ENCODE measurements around the gene MYEOV. TPM values are rescaled to one million over a fixed set of nuclear protein-coding genes. Genes with fewer than 3 reads are reported as not detected.

The MYEOV gene
- total and polyA plus RNA-seq, 2 experiments from 2014 or later, result 0.14 TPM; not detected in 1

DNA sequence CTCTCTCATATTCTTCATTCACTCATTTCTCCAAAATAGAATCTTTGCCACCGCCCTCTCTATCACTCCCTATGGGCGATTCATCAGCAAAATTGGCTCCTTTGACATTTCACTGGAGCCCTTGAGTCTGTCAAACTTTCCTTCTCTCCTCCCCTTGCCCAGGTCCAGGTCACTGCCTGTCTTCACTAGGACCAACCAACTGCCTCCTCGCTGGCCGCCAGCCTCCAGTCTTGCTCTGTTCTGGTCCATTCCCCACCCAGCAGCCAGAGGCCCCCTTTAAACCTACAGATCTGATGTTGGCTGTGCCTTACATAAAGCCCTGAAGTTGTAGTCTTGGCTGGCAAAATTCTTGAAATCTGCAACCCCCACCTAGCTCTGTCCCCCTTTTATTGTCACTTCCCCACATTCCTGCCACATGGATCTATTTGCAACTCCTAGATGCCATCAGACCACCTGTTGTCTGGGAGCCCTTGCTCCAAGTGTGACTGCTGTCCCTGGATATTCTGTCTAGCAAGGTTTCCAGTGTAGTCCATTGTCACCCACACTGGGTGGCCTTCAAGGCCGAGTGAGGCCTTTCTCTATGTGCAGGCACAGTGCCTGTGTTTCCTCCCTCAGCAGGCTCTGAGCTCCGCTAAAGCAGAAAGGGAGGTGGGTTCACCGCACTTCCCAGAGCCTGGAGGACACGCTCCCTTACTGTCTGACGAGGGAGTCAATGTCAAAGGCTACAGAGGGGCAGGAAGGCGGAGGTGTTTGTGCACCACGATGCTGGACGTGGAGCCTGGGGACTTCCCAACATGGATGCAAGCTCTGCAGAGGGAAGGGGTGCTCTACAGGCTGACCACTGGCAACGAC lies 25.5 kb downstream of the MYEOV start (continued):
- TF ChIP-seq, protein P1, sequence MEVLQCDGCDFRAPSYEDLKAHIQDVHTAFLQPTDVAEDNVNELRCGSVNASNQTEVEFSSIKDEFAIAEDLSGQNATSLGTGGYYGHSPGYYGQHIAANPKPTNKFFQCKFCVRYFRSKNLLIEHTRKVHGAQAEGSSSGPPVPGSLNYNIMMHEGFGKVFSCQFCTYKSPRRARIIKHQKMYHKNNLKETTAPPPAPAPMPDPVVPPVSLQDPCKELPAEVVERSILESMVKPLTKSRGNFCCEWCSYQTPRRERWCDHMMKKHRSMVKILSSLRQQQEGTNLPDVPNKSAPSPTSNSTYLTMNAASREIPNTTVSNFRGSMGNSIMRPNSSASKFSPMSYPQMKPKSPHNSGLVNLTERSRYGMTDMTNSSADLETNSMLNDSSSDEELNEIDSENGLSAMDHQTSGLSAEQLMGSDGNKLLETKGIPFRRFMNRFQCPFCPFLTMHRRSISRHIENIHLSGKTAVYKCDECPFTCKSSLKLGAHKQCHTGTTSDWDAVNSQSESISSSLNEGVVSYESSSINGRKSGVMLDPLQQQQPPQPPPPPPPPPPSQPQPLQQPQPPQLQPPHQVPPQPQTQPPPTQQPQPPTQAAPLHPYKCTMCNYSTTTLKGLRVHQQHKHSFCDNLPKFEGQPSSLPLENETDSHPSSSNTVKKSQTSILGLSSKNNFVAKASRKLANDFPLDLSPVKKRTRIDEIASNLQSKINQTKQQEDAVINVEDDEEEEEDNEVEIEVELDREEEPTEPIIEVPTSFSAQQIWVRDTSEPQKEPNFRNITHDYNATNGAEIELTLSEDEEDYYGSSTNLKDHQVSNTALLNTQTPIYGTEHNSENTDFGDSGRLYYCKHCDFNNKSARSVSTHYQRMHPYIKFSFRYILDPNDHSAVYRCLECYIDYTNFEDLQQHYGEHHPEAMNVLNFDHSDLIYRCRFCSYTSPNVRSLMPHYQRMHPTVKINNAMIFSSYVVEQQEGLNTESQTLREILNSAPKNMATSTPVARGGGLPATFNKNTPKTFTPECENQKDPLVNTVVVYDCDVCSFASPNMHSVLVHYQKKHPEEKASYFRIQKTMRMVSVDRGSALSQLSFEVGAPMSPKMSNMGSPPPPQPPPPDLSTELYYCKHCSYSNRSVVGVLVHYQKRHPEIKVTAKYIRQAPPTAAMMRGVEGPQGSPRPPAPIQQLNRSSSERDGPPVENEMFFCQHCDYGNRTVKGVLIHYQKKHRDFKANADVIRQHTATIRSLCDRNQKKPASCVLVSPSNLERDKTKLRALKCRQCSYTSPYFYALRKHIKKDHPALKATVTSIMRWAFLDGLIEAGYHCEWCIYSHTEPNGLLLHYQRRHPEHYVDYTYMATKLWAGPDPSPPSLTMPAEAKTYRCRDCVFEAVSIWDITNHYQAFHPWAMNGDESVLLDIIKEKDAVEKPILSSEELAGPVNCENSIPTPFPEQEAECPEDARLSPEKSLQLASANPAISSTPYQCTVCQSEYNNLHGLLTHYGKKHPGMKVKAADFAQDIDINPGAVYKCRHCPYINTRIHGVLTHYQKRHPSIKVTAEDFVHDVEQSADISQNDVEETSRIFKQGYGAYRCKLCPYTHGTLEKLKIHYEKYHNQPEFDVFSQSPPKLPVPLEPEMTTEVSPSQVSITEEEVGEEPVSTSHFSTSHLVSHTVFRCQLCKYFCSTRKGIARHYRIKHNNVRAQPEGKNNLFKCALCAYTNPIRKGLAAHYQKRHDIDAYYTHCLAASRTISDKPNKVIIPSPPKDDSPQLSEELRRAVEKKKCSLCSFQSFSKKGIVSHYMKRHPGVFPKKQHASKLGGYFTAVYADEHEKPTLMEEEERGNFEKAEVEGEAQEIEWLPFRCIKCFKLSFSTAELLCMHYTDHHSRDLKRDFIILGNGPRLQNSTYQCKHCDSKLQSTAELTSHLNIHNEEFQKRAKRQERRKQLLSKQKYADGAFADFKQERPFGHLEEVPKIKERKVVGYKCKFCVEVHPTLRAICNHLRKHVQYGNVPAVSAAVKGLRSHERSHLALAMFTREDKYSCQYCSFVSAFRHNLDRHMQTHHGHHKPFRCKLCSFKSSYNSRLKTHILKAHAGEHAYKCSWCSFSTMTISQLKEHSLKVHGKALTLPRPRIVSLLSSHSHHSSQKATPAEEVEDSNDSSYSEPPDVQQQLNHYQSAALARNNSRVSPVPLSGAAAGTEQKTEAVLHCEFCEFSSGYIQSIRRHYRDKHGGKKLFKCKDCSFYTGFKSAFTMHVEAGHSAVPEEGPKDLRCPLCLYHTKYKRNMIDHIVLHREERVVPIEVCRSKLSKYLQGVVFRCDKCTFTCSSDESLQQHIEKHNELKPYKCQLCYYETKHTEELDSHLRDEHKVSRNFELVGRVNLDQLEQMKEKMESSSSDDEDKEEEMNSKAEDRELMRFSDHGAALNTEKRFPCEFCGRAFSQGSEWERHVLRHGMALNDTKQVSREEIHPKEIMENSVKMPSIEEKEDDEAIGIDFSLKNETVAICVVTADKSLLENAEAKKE (CRISPR knock-in tag; IDR thresholded peaks at IDR 0.05), result no peak
- TF ChIP-seq POLR2AphosphoS5 (IDR thresholded peaks at IDR 0.05; ENCODE audit: low read depth), result no peak
- TF ChIP-seq, protein P2, sequence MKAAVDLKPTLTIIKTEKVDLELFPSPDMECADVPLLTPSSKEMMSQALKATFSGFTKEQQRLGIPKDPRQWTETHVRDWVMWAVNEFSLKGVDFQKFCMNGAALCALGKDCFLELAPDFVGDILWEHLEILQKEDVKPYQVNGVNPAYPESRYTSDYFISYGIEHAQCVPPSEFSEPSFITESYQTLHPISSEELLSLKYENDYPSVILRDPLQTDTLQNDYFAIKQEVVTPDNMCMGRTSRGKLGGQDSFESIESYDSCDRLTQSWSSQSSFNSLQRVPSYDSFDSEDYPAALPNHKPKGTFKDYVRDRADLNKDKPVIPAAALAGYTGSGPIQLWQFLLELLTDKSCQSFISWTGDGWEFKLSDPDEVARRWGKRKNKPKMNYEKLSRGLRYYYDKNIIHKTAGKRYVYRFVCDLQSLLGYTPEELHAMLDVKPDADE (IDR thresholded peaks at IDR 0.05), result no peak
- TF ChIP-seq, protein P3, sequence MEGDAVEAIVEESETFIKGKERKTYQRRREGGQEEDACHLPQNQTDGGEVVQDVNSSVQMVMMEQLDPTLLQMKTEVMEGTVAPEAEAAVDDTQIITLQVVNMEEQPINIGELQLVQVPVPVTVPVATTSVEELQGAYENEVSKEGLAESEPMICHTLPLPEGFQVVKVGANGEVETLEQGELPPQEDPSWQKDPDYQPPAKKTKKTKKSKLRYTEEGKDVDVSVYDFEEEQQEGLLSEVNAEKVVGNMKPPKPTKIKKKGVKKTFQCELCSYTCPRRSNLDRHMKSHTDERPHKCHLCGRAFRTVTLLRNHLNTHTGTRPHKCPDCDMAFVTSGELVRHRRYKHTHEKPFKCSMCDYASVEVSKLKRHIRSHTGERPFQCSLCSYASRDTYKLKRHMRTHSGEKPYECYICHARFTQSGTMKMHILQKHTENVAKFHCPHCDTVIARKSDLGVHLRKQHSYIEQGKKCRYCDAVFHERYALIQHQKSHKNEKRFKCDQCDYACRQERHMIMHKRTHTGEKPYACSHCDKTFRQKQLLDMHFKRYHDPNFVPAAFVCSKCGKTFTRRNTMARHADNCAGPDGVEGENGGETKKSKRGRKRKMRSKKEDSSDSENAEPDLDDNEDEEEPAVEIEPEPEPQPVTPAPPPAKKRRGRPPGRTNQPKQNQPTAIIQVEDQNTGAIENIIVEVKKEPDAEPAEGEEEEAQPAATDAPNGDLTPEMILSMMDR (conservative IDR thresholded peaks at IDR 0.05; ENCODE audit: low read depth in 2 of 2), result no peak
- no peak for TF ChIP-seq EZH2 (IDR thresholded peaks at IDR 0.05; ENCODE audit: low read depth, unreplicated experiment)
- no peak for TF ChIP-seq NANOG (IDR thresholded peaks at IDR 0.05; ENCODE audit: borderline replicate concordance)
- TF ChIP-seq ZNF331 (CRISPR knock-in tag; IDR thresholded peaks at IDR 0.05; ENCODE audit: low read depth), result no peak
- no peak for TF ChIP-seq JUNB (IDR thresholded peaks at IDR 0.05; ENCODE audit: unreplicated experiment)
- no peak for TF ChIP-seq CREB1 (CRISPR knock-in tag; IDR thresholded peaks at IDR 0.05; ENCODE audit: low read depth)
- TF ChIP-seq ZNF114 (CRISPR knock-in tag; IDR thresholded peaks at IDR 0.05), result no peak
- TF ChIP-seq EZH2phosphoT487 (IDR thresholded peaks at IDR 0.05; ENCODE audit: unreplicated experiment), result no peak
